GM18861 (cell line): ENCODE data around the gene NACC2.
A peak's percentile ranks its signal among the peaks of the same experiment; 100 is the strongest.

Experiments
- ATAC-seq: cut with Tn5 transposase; IDR thresholded peaks from one replicate; pipeline ENCODE4 v1.9.1; 2021; ENCODE audit not compliant: unreplicated experiment

The NACC2 gene

GRCh38 chr9:135965124-135965756, 129.8 kb downstream of the NACC2 start:
- ATAC-seq, result no peak

GRCh38 chr9:135963938-135964337, 131.2 kb downstream of the NACC2 start:
- no peak for ATAC-seq

DNA sequence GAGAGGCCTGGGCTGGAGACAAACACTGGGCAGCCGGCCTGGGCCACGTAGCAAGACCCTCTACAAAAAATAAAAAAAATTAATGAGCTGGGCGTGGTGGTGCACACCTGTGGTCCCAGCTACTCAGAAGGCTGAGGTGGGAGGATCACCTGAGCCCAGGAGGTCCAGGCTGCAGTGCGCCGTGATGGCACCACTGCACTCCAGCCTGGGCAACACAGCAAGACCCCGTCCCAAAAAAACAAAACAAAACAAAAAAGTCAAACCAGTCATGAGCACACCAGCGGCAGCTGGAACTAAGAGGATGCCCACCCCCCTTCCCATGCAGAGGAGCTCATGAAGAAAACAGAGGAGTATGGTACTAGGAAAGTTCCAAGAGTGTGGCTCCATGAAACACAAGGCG, 131.8 kb downstream of the NACC2 start:
- no peak for ATAC-seq

GRCh38 chr9:135962696-135963307, 132.3 kb downstream of the NACC2 start:
- ATAC-seq, result no peak

DNA sequence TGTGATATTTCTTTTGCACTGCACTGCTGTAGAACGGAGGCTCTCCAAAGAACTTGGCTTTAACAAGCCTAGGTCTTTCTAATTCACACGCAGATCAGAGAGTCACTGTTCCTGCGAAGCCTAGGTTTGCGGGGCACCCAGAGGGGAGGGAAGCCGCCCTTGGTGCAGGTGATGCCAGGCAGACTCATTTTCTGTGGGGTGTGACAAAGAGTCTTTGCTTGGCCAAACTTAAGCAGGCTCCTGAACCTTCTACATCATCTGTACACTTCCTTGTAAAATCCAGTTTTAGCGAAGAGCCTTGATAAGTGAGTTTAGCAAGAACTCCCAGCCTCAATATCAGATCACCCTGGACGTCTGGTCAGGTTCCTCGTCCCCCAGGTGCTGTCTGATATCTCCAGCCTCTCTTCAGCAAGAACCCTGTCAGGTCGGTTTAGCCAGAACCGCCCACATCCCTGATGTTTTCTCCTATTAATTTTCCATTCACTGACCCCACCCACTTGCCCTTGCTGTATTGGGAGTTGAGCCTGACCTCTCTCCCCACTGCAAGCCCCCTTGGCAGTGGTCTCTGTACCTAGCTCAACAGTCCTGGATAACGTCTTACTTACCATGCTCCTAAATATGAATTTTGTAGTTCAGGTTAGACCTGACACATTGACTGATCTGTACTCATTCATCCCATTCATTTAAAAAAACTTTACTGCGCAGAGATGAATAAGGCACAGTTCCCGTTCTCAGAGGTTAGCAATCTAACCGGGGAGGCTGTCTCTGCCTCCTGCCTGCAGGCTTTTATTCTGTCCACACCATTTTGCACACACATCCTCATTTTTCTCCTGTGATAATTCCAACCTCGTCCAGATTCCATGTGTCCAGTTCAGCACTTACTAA, 133.0 kb downstream of the NACC2 start:
- ATAC-seq, result no peak

DNA sequence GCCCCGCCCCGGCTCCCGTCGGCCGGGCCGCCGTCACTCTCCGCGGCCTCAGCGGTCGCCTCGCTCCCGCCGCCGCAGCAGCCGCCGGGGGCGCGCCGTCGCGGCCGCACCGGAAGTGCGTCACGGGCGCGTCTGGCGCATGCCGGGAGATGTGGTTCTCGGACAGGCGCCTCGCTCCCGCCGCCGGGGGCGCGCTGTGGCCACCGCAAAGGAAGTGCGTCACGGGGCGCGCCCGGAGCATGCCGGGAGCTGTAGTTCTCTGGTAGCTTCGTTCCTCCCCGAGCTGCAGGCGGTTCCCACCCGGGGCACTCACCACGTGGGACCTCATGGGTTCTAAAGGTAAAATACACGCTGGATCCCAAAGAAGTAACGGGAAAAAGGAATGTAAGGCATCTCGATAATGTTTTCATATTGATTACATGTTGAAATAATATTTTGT, 133.8 kb downstream of the NACC2 start, which contains the start of gene UBAC1:
UBAC1 (minus strand) TSS at position 97 of the 439 bp plus-strand sequence. CDS start 211 bp downstream, outside the sequence.
- ATAC-seq, result peak; percentile 89

DNA sequence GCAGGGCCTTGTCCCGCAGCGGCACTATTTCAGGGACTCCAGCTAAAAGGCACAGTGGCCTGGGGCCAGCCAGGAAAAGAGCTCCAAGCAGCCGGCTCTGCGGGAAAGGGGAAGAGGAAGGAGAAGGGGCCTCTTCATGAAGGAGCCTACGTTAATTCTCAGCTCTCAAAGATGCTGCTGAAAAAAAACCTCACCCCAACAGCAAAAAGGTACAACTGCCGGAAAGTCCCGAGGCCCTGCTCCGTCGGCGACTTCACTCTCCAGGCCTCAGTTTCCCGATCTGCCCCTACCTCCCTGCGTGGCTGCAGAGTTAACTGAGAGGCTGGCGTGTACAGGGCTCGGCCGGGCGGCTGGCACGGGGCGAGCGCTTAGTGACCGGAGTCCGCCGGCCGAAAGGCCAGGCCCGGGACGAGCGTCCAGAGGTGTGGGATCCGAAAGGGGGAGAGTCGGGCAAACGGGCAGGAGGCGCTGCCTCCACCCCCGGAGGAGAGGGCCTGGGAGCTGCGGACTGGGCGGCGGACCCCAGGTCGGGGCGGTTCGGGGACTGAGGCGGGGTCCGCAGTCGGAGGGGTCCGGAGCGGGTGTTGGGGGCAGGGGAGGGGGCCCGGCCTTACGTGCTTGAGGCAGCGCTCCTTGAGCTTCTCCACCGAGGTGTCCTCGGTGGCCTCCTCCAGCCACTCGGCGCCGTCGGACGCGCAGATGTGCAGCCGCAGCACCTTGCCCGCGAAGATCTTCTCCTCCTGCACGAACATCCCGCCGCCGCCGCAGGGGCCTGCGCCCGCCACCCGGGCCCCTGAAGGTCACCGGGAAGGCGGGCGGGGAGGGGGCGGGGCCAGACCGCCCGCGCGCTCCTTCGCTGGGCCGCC, 134.4 kb downstream of the NACC2 start:
- ATAC-seq, result peak; percentile 1

DNA sequence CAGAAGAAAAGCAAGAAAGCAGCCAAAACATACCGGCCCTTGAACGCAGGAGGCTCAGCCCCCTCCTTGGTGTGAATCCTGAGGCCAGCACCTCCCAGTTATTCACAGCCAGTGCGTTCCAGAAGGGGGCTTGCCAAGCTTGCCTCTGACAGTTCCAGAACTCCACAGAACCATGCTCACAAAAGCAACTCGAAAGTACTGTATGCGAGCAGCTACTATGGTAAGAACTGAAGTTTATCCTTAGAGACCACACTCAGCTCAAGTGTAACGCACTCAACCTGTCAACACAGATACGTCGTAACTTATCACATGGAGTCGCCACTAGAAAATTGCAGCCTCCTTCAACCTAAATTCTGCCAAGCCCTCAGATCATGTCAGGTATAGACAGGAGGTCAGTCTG, 135.3 kb downstream of the NACC2 start:
- ATAC-seq, result no peak

DNA sequence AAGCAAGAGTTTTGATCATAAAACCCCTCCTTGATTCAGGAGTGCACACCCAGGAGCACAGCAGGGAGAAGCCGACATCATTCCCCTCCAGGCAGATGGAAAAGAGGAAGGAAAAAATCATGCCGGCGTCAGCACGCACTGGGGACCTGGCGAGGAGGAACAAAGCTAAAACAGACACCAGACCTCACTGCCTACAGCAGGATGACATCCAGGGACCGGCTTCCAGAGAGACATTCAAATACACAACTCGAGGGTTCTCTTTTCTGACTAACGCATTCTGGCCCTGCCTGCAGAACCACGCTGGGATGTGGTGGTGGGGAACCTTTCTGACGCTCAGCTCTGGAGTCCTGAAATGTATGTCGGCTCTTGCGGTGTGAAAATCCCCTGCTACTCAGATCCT, 136.6 kb downstream of the NACC2 start:
- no peak for ATAC-seq

GRCh38 chr9:135957431-135957830, 137.7 kb downstream of the NACC2 start:
- no peak for ATAC-seq

GRCh38 chr9:135956802-135957174, 138.3 kb downstream of the NACC2 start:
- ATAC-seq, result no peak
